Neural cell (in vitro differentiated cells): ENCODE results near the gene ANKRD1. TPM values are rescaled to one million over a fixed set of nuclear protein-coding genes. Genes with fewer than 3 reads are reported as not detected.

Source experiments
- H2AFZ ChIP-seq: fragments of 200-600, 300-800 bp; sonication (generic), shearing (Covaris generic); 2 replicates; pipeline ENCODE4 v1.6.0; 2014; ENCODE audit warnings: low read depth, mild to moderate bottlenecking, antibody characterized with exemption, low read length, moderate library complexity
- H3F3A ChIP-seq: fragments of 200-600 bp; shearing (Covaris generic); 2 replicates; pipeline ENCODE4 v1.6.1; 2016; ENCODE audit warnings: mild to moderate bottlenecking, moderate library complexity, mixed read lengths, antibody characterized with exemption, low read length; ENCODE audit not compliant: insufficient read depth, poor library complexity, severe bottlenecking
- H3K27ac ChIP-seq: fragments of 200-600, 300-800 bp; sonication (generic), shearing (Covaris generic); 2 replicates; pipeline ENCODE4 v1.5.1; 2014; ENCODE audit warnings: mild to moderate bottlenecking, low read length, moderate library complexity
- H3K27me3 ChIP-seq: fragments of 300-800, 200-600 bp; sonication (generic), shearing (Covaris generic); 2 replicates; pipeline ENCODE4 v1.6.0; 2014; ENCODE audit warnings: mild to moderate bottlenecking, low read depth, low read length, moderate library complexity; ENCODE audit not compliant: insufficient read depth
- H3K36me3 ChIP-seq: fragments of 300-800, 200-600 bp; sonication (generic), shearing (Covaris generic); 2 replicates; pipeline ENCODE4 v1.5.1; 2014; ENCODE audit warnings: mild to moderate bottlenecking, antibody characterized with exemption, low read length, moderate library complexity; ENCODE audit not compliant: insufficient read depth
- H3K4me2 ChIP-seq: fragments of 300-800, 200-600 bp; sonication (generic), shearing (Covaris generic); 2 replicates; pipeline ENCODE4 v1.6.0; 2014; ENCODE audit warnings: mild to moderate bottlenecking, low read length
- H3K4me3 ChIP-seq: fragments of 300-800, 200-600 bp; sonication (generic), shearing (Covaris generic); 2 replicates; pipeline ENCODE4 v1.5.1; 2014; ENCODE audit warnings: mild to moderate bottlenecking, low read length, moderate library complexity
- H3K79me2 ChIP-seq: fragments of 200-600 bp; shearing (Covaris generic); replicated peaks from 2 replicates; pipeline ENCODE4 v1.6.0; 2014; ENCODE audit warnings: mild to moderate bottlenecking, low read length, moderate library complexity; ENCODE audit not compliant: insufficient read depth
- H3K9ac ChIP-seq: fragments of 300-800, 200-600 bp; sonication (generic), shearing (Covaris generic); 2 replicates; pipeline ENCODE4 v1.6.1; 2016; ENCODE audit warnings: mild to moderate bottlenecking, low read length, mixed read lengths
- H3K9me2 ChIP-seq: fragments of 200-600 bp; shearing (Covaris generic); 2 replicates; pipeline ENCODE4 v1.6.1; 2016; ENCODE audit warnings: mild to moderate bottlenecking, low read length, mixed read lengths; ENCODE audit not compliant: insufficient read depth
- H3K9me3 ChIP-seq: fragments of 200-600, 300-800 bp; sonication (generic), shearing (Covaris generic); 2 replicates; pipeline ENCODE4 v1.6.1; 2016; ENCODE audit warnings: mild to moderate bottlenecking, mixed run types, low read length, moderate library complexity, mixed read lengths
- H4K20me1 ChIP-seq: fragments of 200-600 bp; shearing (Covaris generic); 2 replicates; pipeline ENCODE4 v1.6.1; 2016; ENCODE audit warnings: mild to moderate bottlenecking, mixed run types; ENCODE audit not compliant: insufficient read depth
- CTCF ChIP-seq: fragments of 450-650 bp; IDR thresholded peaks from 2 replicates; pipeline ENCODE4 v1.5.1; 2014; ENCODE audit warnings: antibody characterized with exemption, mild to moderate bottlenecking, moderate library complexity; ENCODE audit not compliant: poor library complexity, severe bottlenecking
- EP300 ChIP-seq: fragments of 450-650 bp; conservative IDR thresholded peaks from 2 replicates; pipeline ENCODE4 v1.6.1; 2014; ENCODE audit warnings: antibody characterized with exemption, mild to moderate bottlenecking, moderate library complexity; ENCODE audit not compliant: poor library complexity, severe bottlenecking
- EZH2 ChIP-seq: fragments of 200-600, 300-800 bp; shearing (Covaris generic), sonication (generic); IDR thresholded peaks from 2 replicates; pipeline ENCODE4 v1.6.1; 2014; ENCODE audit warnings: antibody characterized with exemption, low read length, borderline replicate concordance, mild to moderate bottlenecking; ENCODE audit not compliant: insufficient read depth, poor library complexity, severe bottlenecking
- MXI1 ChIP-seq: fragments of 450-650 bp; conservative IDR thresholded peaks from 2 replicates; pipeline ENCODE4 v1.6.1; 2014; ENCODE audit warnings: antibody characterized with exemption, mild to moderate bottlenecking; ENCODE audit not compliant: poor library complexity, severe bottlenecking
- POLR2AphosphoS5 ChIP-seq: IDR thresholded peaks from 2 replicates; pipeline ENCODE4 v1.6.1; 2012
- RAD21 ChIP-seq: fragments of 450-650 bp; conservative IDR thresholded peaks from 2 replicates; pipeline ENCODE4 v1.6.1; 2014; ENCODE audit warnings: antibody characterized with exemption, mild to moderate bottlenecking, moderate library complexity
- REST ChIP-seq: IDR thresholded peaks from 2 replicates; pipeline ENCODE4 v1.6.1; 2012; ENCODE audit warnings: borderline replicate concordance
- SMC3 ChIP-seq: fragments of 450-650 bp; conservative IDR thresholded peaks from 2 replicates; pipeline ENCODE4 v1.6.1; 2014; ENCODE audit warnings: antibody characterized with exemption, mild to moderate bottlenecking, moderate library complexity; ENCODE audit not compliant: poor library complexity
- TAF1 ChIP-seq: IDR thresholded peaks from 2 replicates; pipeline ENCODE4 v1.6.1; 2012; ENCODE audit warnings: low read depth
- polyA plus RNA-seq: library from polyadenylated mRNA; depleted of rRNA; stranded (reverse); fragments of >200 nt; gene quantifications from 2 replicates; pipeline ENCODE4 v1.2.3, GENCODE V29; 2014

The ANKRD1 gene
- polyA plus RNA-seq, 1 donor from 2014 or later, result not detected

- H3F3A ChIP-seq, result no peaks in the 10 kb centered on the region
- no peaks in the 10 kb centered on the region for H3K9me2 ChIP-seq
- H3K9me3 ChIP-seq, result no peaks in the 10 kb centered on the region
- no peaks in the 10 kb centered on the region for H3K36me3 ChIP-seq
- H3K4me3 ChIP-seq, result no peak overlapping the region
- no peak for TF ChIP-seq MXI1
- TF ChIP-seq EZH2, result no peak
- TF ChIP-seq REST, result no peak
- no peak for TF ChIP-seq TAF1
- TF ChIP-seq RAD21, result no peak
- no peak for TF ChIP-seq CTCF
- no peak for TF ChIP-seq EP300
- no peak for TF ChIP-seq SMC3
- TF ChIP-seq POLR2AphosphoS5, result no peak
- H3K9ac ChIP-seq, result no peak overlapping the region
- H4K20me1 ChIP-seq, result no peaks in the 10 kb centered on the region
- H3K4me2 ChIP-seq, result no peak overlapping the region
- no peaks in the 10 kb centered on the region for H3K27me3 ChIP-seq
- no peak overlapping the region for H3K27ac ChIP-seq
- H3K79me2 ChIP-seq, result no peaks in the 10 kb centered on the region
- H2AFZ ChIP-seq, result no peak overlapping the region
These were observed 1.0 kb upstream of the ANKRD1 start for GRCh38 chr10:90921906-90922305.

- Histone ChIP-seq H3F3A (no peaks in the 10 kb centered on the region), H2AFZ (no peak overlapping the region), H4K20me1 (no peaks in the 10 kb centered on the region), H3K4me2 (no peak overlapping the region), H3K27ac (no peak overlapping the region), H3K27me3 (no peaks in the 10 kb centered on the region), H3K4me3 (no peak overlapping the region), H3K9ac (no peak overlapping the region), H3K9me2 (no peaks in the 10 kb centered on the region), H3K9me3 (no peaks in the 10 kb centered on the region), H3K79me2 (no peaks in the 10 kb centered on the region), H3K36me3 (no peaks in the 10 kb centered on the region)
- TF ChIP-seq EP300, result no peak
- TF ChIP-seq CTCF, result no peak
- no peak for TF ChIP-seq REST
- TF ChIP-seq TAF1, result no peak
- no peak for TF ChIP-seq SMC3
- no peak for TF ChIP-seq POLR2AphosphoS5
- no peak for TF ChIP-seq RAD21
- TF ChIP-seq MXI1, result no peak
- no peak for TF ChIP-seq EZH2
These were observed 958 bp downstream of the ANKRD1 start for GRCh38 chr10:90919683-90920574.
